DMS114 treated with DMSO at 0.1 percent for 48 hours (cell line): ENCODE results near the gene PPP2R2C.

Experiments
- DNase-seq: peaks from one replicate; lab custom pipeline; 2025; ENCODE audit not compliant: unreplicated experiment; lab: John Stamatoyannopoulos, UW

The PPP2R2C gene

GRCh38 chr4:6272863-6273660 lies 199.4 kb downstream of the PPP2R2C start:
- DNase-seq: no peak

- no peak for DNase-seq
Measured at GRCh38 chr4:6271701-6272465, 200.5 kb downstream of the PPP2R2C start.

GRCh38 chr4:6271206-6271605 lies 201.2 kb downstream of the PPP2R2C start:
- DNase-seq: no peak

GRCh38 chr4:6270636-6271121 lies 201.7 kb downstream of the PPP2R2C start:
- no peak for DNase-seq
